OCI-LY3 (cell line): ENCODE results near the gene MAGI1.

Experiments
- EZH2phosphoT487 ChIP-seq: fragments of 200-600 bp; shearing (Covaris generic); IDR thresholded peaks from 2 replicates; pipeline ENCODE4 v1.6.1; 2018; ENCODE audit warnings: antibody characterized with exemption, mixed run types, low read depth
- TF ChIP-seq, protein P1 (sequence below): fragments of 200-600, 300-600 bp; sonication (generic); IDR thresholded peaks from 2 replicates; pipeline ENCODE4 v1.5.1; 2014; ENCODE audit warnings: antibody characterized with exemption, low read length, low read depth

DNA sequence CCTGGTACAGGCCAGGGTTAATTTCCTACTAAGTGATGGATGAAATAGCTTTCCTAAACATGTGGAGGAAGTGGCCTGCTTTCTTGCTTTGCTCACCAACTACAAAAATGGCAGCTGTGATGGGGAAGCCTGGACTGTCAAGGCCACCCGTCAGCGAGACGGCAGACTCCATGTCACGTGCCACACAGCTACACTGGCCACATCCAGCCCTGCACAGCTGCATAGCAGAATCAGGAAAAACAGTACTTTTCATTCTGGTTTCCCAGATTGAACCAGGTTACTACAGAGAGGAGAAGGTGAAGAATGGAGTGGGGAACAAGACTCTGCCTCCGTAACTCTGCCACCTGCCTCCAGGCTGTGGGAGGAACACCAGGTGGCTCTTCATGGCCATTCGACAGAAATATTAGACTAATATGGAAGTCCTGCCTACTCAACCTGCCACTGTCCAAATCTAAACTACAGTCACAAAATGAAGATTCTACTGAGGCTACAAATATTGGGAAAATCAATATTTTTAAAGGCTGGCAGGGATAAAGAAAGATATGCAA is 174.3 kb downstream of the MAGI1 start:
- TF ChIP-seq, protein P1, sequence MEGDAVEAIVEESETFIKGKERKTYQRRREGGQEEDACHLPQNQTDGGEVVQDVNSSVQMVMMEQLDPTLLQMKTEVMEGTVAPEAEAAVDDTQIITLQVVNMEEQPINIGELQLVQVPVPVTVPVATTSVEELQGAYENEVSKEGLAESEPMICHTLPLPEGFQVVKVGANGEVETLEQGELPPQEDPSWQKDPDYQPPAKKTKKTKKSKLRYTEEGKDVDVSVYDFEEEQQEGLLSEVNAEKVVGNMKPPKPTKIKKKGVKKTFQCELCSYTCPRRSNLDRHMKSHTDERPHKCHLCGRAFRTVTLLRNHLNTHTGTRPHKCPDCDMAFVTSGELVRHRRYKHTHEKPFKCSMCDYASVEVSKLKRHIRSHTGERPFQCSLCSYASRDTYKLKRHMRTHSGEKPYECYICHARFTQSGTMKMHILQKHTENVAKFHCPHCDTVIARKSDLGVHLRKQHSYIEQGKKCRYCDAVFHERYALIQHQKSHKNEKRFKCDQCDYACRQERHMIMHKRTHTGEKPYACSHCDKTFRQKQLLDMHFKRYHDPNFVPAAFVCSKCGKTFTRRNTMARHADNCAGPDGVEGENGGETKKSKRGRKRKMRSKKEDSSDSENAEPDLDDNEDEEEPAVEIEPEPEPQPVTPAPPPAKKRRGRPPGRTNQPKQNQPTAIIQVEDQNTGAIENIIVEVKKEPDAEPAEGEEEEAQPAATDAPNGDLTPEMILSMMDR: no peak
- no peak for TF ChIP-seq EZH2phosphoT487
